HT-29 (cell line): ENCODE measurements around the gene ITIH6. TPM values are rescaled to one million over a fixed set of nuclear protein-coding genes. Genes with fewer than 3 reads are reported as not detected.
A peak's percentile ranks its signal among the peaks of the same experiment; 100 is the strongest.
"Not testable (repeated sequence)": the region's sequence is repeated elsewhere in the genome, so short reads cannot be mapped to it uniquely, and the experiment has no call there.

Experiments
- DNase-seq: peaks from one replicate; pipeline ENCODE4 v3.0.0-alpha.2; 2015; ENCODE audit warnings: low spot score
- total RNA-seq: library from RNA; depleted of rRNA; stranded (reverse); fragments of >200 nt; shearing (Covaris generic); gene quantifications from 2 replicates; pipeline ENCODE4 v1.2.3, GENCODE V29; 2014; rRNA removed

Gene ITIH6, protein sequence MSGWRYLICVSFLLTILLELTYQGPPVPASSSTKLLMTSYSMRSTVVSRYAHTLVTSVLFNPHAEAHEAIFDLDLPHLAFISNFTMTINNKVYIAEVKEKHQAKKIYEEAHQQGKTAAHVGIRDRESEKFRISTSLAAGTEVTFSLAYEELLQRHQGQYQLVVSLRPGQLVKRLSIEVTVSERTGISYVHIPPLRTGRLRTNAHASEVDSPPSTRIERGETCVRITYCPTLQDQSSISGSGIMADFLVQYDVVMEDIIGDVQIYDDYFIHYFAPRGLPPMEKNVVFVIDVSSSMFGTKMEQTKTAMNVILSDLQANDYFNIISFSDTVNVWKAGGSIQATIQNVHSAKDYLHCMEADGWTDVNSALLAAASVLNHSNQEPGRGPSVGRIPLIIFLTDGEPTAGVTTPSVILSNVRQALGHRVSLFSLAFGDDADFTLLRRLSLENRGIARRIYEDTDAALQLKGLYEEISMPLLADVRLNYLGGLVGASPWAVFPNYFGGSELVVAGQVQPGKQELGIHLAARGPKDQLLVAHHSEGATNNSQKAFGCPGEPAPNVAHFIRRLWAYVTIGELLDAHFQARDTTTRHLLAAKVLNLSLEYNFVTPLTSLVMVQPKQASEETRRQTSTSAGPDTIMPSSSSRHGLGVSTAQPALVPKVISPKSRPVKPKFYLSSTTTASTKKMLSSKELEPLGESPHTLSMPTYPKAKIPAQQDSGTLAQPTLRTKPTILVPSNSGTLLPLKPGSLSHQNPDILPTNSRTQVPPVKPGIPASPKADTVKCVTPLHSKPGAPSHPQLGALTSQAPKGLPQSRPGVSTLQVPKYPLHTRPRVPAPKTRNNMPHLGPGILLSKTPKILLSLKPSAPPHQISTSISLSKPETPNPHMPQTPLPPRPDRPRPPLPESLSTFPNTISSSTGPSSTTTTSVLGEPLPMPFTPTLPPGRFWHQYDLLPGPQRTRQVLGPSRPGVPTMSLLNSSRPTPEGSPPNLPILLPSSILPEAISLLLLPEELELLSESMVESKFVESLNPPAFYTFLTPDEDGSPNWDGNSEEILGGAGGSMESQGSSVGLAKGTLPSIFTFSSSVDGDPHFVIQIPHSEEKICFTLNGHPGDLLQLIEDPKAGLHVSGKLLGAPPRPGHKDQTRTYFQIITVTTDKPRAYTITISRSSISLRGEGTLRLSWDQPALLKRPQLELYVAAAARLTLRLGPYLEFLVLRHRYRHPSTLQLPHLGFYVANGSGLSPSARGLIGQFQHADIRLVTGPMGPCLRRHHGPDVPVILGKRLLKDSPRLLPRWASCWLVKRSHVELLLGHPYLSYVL
- 0.20 TPM in 1 of 2 replicates, not detected in the other for total RNA-seq

DNA sequence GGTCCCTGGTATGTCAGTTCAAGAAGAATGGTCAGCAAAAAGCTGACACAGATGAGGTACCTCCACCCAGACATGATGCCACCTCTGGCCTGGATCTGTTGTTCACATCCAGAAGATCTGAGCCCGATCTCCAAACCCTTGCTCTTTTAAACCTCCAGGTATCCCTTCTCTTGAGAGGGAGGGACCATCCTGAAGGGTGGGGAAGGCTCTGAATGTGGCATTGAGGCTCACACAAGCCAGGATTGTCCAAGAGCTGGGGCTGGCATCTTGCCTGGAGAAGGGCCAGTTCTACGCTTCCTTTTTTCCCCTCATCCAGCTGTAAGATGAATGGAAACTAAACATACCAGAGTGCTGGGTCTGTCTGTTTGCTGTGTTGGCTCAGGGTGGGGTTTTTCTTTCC, at the start of gene ITIH6:
Gene ITIH6 (minus strand): TSS at position 119 of the 400 bp plus-strand sequence. CDS start 45 bp downstream, at position 74.
- DNase-seq, result no peak

DNA sequence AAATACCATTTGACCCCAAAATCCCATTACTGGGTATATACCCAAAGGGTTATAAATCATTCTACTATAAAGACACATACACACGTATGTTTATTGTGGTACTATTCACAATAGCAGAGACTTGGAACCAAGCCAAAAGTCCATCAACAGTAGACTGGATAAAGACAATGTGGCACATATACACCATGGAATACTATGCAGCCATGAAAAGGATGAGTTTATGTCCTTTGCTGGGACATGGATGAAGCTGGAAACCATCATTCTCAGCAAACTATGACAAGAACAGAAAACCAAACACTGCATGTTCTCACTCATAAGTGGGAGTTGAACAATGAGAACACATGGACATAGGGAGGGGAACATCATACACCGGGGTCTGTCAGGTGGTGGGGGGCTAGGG, 49.6 kb upstream of the ITIH6 start:
- DNase-seq, result not testable (repeated sequence)

DNA sequence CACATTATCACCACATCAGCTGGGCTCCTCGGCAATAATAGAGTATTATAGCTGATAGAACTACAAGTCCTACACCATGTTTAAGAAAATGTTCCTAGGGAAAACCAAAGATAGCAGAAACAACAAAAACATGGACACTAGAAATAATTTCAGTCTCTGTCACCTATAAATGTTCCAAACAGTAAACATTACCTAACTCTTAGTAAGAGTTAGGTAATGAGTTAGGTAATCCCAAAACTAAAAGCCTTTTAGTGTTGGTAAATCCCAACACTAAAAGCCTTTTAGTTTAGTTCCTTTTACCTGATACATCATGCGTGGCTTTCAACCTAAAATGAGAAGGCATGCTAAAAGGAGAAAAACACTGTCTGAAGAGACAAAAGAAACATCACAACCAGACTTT, 45.0 kb upstream of the ITIH6 start:
- no peak for DNase-seq

DNA sequence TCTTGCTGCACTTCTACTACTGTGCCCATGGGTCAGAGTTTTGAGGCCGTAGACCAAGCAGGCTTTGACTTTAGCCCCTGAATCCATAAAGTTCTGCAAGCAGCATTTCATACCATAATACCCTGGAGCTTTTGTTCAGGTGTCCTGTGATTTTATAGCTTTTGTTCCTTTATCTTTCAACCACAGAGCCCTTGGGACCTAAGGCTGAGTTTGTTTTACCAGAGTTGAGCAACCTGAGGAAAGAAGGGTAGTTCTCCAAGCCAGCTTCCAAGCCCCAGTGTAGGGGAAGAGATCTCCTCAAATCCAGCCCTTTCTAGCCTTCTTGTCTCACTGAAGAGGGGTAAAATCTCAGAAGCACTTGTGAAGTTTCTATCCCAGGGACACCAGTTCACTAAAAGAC, 44.6 kb upstream of the ITIH6 start:
- no peak for DNase-seq

DNA sequence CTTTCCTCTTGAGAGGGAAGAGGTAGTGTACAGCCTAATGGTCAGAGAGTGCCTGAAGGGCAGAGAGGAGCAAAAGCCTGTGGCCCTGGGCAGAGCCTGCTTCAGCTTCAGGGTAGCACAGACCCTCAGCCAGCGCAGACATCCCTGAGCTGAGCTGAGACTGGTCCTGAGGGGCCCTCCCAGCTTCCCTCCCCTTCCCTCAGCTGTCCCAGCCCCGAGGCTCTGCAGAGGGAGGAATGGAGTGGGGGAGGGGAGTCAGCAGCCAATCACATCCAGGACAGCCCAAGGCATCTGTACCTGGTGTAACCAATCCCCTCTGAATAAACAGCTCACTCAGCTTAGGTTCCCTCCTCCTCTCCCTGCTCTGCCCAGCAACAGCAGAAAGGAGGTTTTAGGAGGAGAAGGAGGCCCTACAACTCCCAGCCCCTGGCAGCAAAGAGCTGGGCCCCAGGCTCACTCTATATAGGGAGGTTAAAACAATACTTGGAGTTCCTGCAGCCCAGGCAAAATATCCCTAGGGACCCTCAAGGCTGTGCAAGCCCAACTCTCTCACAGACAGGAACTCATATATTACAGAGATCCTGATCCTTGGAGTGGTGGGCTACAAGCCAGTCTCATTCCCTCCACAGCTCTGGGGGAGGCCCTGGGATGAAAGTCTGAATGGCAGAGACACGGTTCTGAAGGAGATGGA, 43.3 kb upstream of the ITIH6 start:
- DNase-seq, result not testable (repeated sequence)

DNA sequence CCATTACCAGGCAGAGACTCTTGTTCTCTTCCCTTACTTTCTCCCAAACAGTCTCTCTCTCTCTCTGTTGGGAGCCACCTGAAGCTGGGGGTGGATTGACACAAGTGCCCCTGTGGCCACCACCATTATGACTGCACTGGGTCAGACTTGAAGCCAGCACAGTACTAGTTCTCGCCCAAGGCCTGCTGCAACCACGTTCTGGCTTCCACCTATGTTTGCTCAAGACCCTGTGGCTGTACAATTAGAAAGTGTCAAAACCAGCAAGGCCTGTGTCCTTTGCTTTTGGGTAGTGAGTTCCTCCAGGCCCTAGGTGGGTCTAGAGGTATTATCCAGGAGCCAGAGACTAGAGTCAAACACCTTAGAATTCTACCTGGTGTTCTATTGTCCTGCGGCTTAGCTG, 40.5 kb upstream of the ITIH6 start:
- DNase-seq, result no peak

DNA sequence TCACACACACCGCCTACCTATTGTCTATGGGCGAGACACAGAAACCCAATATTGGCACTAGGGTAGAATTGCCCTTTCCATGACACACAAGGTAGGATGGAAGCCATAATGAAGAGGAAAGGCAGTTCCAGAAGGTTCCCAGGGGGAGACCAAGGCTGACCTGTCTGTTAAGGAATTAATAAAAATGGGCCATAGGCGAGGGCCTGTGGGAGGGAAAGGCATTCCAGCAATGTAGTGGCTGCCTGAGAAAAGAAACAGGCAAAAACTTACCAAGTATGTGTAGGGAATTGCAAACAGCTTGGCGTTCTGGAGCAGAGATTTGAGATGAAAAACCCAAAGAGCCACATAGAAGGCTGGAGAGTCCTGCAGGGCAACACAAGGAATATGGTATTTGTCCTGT, 28.5 kb upstream of the ITIH6 start:
- DNase-seq, result no peak

DNA sequence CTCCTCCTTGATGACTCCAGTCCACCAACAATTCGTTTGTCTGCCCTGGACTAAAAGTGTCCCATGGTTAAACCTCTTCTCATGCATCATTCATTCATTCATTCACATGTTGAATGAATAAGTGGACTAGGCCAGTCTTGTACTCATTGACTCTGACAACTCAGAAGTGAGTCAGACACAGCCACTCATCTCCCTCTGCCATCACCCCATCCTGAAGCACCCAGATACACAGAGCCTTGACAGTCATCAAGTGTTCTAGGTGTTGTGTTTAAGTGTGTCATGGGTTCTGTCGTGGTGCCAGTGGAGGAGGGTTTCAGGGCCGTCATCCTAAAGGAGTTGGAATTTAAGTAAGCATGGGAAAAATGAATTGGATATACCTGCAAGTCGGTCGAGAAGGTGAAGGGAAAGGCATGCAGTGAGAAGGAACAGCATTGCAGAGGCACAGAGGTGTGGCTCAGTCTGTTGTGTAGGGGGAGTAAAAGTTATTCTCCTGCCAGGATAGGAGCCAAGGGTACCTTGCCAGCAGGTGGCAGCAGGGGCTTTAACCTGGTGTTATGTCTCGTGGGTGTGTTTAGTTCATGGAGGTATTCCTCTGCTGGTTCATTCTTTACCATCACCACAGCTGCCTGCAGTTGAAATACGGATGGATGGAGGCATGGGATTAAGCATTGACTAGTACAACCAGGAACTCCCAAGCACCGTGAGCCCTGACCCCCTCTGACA, 27.8 kb upstream of the ITIH6 start:
- peak; percentile 32 for DNase-seq

DNA sequence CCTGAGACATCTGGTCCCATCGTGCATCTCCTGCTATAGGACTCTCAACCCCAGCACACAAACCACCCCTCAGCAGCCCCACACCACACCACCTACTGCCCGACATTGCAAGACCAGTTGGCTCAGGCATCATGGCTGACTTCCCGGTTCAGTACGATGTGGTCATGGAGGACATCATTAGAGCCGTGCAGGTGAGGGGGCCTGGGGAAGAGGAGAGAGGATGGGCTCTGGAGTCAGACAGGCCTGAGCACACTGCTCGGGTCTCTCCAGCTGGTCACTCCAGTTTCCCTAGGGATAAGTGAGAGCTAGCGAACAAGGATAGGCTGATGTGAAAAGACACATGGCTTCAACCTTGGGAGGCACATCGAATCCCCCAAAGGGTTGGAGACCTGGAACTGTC, 26.7 kb upstream of the ITIH6 start:
- DNase-seq, result no peak

DNA sequence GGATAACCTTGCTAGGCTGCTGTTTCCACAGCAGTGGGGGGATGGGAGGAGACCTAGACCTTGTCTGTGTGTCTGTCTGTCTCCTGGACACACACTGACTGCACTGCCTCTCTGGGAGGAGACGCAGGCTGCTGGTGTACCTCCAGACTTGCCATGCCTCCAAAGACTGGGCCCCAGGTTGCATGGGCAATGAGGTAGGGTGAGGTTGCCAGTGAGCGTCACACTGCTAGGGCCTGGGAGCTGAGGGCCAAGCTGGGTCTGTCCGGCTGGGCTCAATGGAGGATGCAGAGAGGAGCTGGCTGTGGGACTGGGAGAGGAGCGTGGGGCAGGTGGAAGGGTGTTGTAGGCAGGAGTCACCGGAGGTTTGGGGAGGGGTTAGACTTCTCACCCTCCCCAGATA, 26.1 kb upstream of the ITIH6 start:
- DNase-seq, result no peak

DNA sequence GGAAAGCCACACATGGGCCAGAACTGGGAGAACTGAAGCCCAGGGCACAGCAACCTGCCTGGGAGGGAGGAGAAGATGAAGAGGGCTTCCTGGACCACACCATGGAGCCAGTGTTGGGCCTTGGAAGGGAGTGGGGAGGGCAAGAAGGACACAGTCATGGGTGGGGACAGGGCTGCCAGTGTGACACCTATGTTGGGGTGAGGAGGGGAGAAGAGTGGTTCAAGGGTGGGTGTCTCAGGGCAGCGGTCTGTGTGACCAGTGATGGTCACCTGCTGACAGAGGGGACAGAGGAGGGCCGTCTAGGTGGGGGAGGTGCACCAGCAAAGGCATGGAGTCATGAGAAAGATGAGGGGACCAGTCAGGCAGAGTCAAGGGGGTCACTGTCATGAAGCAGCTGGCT, 23.3 kb upstream of the ITIH6 start:
- DNase-seq, result no peak

DNA sequence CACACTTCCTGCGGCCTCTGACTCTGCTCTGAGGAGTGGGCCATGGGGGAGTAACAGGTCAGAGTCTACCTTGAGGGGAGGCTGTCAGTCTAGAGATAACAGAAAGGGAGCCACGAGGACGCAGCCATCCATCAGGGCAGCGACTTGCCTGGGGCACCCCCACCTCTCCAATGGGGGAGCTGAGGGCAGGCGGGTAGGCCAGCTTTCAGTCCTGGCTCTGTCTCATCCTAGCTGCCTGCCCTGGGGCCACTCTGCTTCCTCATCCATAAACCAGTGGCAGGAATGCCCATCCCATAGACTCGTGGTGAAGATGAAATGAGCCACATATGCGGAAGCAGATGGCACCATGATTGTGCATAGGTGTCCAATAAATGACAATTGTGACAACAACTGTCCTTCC, 22.7 kb upstream of the ITIH6 start:
- no peak for DNase-seq

DNA sequence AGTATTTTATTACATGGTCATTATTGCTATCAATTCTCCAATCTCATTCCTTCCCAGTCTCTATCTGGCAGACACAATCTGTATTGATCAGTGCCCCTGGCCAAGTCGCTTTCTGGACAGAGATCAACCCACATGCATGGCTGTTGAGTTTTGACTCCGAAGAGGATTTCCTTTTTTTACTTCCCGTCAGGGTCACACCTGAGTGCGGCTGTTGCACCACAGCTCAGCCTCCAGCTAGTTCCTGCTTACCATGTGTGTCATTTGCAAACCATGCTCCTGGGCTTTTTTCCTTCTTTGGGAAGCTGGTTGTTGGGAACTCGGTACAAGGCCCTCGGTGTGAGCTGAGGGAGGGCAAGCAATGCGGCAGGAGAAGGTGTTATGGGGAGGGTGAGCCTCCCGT, 21.1 kb upstream of the ITIH6 start:
- DNase-seq, result no peak

DNA sequence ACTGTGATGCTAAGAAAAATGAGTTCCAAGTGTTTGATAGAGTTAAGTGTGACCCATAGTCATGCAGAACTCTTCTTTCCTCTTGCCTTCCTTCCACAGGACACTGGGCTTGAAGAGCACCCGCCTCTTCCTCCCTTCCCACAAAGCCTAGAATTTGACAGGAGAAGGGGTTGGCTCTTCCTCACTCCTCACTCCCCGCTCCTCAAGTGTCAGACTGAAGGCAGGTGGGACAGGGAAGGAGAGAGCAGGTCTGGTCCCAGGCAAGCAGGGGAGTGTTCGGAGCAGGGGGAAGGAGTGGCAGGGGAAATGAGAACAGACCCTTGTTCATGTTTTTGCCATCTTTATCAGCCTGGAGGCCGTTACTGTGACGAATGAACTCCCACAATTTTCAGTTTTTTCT, 20.2 kb upstream of the ITIH6 start:
- no peak for DNase-seq

DNA sequence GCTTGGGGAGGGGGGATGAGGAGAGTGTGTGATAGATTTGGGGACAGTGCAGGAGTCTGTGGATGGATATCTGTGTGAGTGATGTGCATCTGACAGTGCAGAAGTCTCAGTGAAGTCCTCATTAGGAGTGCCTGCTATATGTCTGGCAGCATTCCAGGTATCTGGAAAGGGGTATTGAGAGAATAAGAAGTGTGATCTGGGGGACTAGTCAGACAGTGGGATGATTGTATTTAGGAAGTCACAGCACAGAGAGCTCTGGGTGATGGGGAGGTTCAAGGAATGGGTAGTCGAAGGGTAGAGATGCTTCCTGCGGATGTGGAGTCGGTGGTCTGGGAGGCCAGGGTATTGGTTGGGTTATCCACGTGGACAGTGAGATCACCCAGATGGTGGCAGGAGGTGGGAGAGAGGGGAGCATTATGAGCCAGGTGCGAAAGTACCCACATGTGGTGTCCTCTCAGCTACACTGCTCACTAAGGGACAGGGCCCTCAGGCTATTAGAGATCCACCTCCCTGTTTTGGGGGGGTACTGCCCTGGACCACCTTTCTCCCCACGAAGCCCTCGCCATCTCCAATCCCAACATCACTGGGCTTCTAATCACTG, 19.3 kb upstream of the ITIH6 start:
- DNase-seq, result no peak

DNA sequence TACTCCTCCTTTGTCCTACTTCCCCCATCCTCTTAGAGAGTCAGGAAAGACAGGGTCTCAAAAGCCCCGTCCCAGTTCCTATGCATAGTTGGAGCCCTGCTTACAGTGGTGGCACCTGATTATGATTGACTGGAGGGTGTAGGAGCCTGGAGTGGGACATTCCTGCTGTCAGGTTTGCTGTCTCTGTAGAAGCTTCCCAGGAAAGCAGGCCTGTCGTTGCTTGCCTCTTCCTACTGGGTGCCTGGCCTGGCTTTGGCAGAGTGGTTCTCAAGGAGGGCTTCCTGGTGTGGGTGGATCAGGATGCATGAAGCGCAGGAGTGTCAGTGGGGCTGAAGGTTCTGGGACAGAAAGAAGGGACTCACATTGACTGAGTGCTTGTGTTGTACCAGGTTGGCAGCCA, 14.3 kb upstream of the ITIH6 start:
- no peak for DNase-seq

DNA sequence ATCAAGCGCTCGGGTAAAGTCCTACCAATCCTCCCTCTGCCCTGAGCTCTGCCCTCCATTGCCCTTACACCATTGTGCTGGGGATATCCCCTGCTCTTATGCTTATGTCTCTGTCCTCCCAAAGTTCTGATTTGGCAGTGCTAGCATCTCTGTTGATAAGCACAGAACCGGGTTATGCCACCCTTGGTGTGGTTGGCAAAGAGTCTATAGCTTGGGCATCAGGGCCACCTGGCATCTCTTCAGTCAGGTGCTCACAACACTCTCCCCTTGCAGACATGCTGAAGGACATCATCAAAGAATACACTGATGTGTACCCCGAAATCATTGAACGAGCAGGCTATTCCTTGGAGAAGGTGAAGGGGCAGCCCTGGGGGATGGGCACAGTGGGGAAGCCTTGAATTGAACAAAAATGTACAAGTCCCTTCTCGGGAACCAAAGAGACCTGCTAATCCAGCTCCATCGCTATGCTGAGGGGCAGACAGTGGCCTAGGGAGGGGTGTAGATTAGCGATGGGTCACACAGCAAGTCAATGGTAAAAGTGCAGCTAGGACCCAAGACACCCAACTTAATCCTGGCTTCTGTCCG, 13.3 kb upstream of the ITIH6 start:
- no peak for DNase-seq

DNA sequence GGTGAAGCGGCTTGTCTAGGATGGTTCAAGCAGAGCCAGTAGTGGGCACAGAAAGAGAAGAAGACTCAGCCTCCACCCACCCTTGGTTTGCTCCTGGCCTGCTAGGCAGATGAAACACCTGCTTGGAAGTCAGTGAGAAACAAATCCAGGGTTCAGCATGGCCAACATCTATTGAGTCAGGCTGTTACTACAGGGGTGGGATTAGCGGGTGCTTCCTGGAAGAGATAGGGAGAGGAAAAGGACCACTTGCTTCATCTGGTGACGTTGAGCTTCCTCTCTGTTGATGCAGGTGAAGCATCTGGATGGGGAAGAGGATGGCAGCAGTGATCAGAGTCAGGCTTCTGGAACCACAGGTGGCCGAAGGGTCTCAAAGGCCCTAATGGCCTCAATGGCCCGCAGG, 12.5 kb upstream of the ITIH6 start:
- DNase-seq, result no peak

DNA sequence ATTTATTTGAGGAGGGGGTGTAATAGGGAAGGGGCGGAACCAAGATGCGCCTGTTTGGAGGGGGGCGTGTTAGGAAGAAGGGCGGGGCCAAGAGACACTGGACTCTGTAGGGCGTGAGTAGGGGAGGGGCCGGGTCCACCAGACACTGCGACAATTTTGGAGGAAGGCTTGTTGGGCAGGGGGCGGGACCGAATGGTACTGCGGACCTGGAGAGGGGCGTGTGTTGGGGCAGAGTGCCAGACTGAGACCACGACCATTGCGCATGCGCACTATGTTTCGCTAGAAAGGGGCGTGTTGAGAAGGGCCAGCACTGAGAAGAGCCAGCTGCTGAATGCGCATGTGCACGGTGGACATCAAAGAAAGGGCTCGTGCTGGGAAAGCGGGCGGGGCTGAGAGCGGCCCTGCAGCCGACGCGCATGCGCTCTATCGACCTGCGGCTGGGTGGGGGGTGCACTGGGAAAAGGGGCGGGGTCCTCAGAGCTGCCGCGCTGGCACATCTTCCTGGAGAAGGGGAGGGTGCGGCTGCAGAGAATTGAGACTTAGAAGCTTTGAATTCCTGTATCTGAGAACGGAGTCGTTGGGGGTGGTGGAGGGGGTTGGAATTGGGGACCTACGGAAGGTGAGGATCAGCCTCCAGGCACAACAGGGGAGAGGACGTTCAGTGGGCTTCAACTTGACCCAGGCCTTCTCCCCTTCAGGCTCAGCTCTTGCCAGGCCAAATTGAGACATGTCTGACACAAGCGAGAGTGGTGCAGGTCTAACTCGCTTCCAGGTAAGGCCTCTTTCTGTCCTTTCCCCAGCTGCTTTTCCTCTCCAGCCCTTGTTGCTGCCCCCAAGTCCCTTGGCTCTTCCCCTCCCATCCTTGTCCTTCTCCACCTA, 10.8 kb upstream of the ITIH6 start:
- peak; percentile 93 for DNase-seq
